Muscle of leg (tissue), 11 donors: Measurements from ENCODE around the gene ITPR2. TPM values are rescaled to one million over a fixed set of nuclear protein-coding genes. Genes with fewer than 3 reads are reported as not detected.
"Not testable (repeated sequence)": the region's sequence is repeated elsewhere in the genome, so short reads cannot be mapped to it uniquely, and the experiment has no call there.

Source experiments
- DNase-seq: peaks from one replicate; pipeline ENCODE4 v3.0.0; 2013
- H3K27ac ChIP-seq: one replicate; pipeline ENCODE4 v1.5.1; 2013; ENCODE audit warnings: mild to moderate bottlenecking, low read length, control low read depth
- H3K27me3 ChIP-seq: one replicate; pipeline ENCODE4 v1.6.1; 2013; ENCODE audit warnings: low read length; ENCODE audit not compliant: control insufficient read depth, insufficient read depth
- H3K36me3 ChIP-seq: one replicate; pipeline ENCODE4 v1.6.1; 2013; ENCODE audit warnings: low read length; ENCODE audit not compliant: control insufficient read depth, insufficient read depth
- H3K4me1 ChIP-seq: one replicate; pipeline ENCODE4 v1.6.1; 2013; ENCODE audit warnings: low read length; ENCODE audit not compliant: control insufficient read depth, insufficient read depth
- H3K4me3 ChIP-seq: one replicate; pipeline ENCODE4 v1.5.1; 2013; ENCODE audit warnings: low read length, control low read depth
- H3K9me3 ChIP-seq: replicated peaks from 2 replicates; pipeline ENCODE4 v1.6.1; 2013; ENCODE audit warnings: low read depth, low read length; ENCODE audit not compliant: control insufficient read depth
- WGBS: methylation state at CpG from one replicate; pipeline ENCODE4 v1.1.5; 2013; ENCODE audit warnings: missing lambda C conversion rate; ENCODE audit not compliant: insufficient coverage; 5-methylcytosine and 5-hydroxymethylcytosine counted together
- polyA plus RNA-seq, 8 donors: library from polyadenylated mRNA; unstranded; fragments of 120-200 nt; gene quantifications; one replicate each; pipeline versions ENCODE4 v1.2.1 to v1.2.3, GENCODE V29; 2013; ENCODE audit warnings: inconsistent platforms in 1 of 8, low replicate concordance in 1 of 8; ENCODE audit not compliant: insufficient read length in 8 of 8, insufficient read depth in 1 of 8
- total RNA-seq: library from RNA; stranded (reverse); fragments of 120-200 nt; gene quantifications from one replicate; pipeline ENCODE4 v1.2.4, GENCODE V29; 2013

The ITPR2 gene
- total and polyA plus RNA-seq, 9 donors: 1.9 to 5.8 (median 3.5) TPM

DNA sequence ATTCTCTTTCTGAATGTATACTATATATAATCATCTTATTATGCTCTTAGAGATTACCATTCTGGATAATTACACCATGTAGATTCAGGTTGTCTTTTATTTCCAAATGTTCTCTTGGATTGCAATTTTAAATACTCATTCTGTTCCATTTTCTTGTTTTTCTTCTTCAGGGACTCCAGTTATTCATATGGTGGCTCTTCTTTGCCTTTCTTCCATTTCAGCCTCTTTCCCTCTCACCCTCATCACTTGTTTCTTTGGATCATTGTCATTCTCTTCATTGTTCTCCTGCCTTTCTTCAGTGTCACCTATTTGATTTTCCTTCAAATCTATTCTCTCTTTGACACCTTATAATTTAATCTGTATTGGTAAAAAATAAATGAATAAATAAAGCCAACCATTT lies 182.0 kb downstream of the ITPR2 start:
- Histone ChIP-seq H3K9me3 (no peaks in the 10 kb centered on the region), H3K36me3 (no peaks in the 10 kb centered on the region), H3K27me3 (no peaks in the 10 kb centered on the region), H3K4me3 (no peak overlapping the region), H3K27ac (no peak overlapping the region), H3K4me1 (no peaks in the 10 kb centered on the region)
- no peak for DNase-seq

DNA sequence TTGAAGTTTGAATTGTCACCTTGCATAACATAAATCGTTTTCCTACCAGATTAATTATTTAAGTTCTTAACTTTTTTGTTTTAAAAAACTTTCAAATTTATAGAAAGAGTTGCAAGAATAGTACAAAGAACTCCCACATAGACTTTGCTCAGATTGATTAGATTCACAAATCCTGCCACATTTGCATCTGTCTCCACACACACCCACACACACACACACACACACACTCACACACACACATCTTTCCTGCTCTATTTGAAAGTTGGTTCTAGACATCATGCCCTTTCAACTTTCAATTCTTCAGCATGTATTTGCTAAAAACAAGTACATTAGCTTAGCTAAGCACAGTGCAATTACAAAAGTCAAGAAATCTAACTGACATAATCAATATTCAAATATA lies 184.0 kb downstream of the ITPR2 start:
- no CpG with 5 or more reads among the region's 1 CpG for whole genome bisulfite sequencing
- Histone ChIP-seq H3K4me1 (no peaks in the 10 kb centered on the region), H3K4me3 (no peak overlapping the region), H3K27me3 (no peaks in the 10 kb centered on the region), H3K27ac (no peak overlapping the region), H3K9me3 (no peaks in the 10 kb centered on the region), H3K36me3 (no peaks in the 10 kb centered on the region)
- DNase-seq: no peak

DNA sequence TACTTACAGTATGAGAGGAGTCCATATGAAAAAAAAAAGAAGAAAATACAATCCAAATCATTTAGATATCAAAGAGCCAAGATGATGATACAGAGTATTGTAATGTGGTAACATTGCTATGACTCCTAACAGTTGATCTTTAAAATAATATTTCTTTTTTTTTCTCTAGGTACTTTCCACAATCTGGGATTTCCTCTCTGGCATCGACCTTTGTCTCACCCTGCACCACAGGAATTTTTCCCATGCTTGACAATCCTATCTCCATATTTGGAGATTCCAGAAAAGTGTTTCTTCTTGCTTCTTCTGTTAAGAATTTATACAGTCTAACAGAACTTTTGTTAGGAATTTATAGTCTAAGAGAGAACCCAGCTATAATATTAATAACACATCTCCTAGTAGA lies 184.4 kb downstream of the ITPR2 start:
- Histone ChIP-seq H3K27me3 (no peaks in the 10 kb centered on the region), H3K27ac (no peak overlapping the region), H3K36me3 (no peaks in the 10 kb centered on the region), H3K9me3 (no peaks in the 10 kb centered on the region), H3K4me1 (no peaks in the 10 kb centered on the region), H3K4me3 (no peak overlapping the region)
- DNase-seq: peak; percentile 27
- WGBS: no CpG with 5 or more reads among the region's 1 CpG

DNA sequence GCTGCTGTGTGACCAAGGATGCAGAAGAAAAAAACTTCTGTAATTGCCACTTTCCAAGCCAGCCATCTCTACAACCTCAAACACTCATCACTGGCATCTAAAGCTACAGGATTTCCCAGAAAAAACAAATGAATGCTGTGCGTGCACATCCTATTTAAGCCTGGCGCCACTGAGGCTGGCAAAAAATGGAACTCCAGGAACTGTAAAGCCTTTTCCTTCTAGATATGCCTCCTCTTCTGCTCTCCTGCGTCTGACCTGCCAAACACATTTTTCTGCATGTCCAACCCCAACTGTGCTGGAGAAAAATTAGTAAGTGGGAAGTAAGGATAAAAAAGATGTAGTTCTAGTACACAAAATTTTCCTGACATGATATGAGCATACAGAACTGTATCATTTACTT lies 184.9 kb downstream of the ITPR2 start:
- 100% methylated on average over 2 of the region's 3 CpGs for WGBS
- DNase-seq: no peak
- no peaks in the 10 kb centered on the region for H3K36me3 ChIP-seq
- H3K4me1 ChIP-seq: no peaks in the 10 kb centered on the region
- H3K9me3 ChIP-seq: no peaks in the 10 kb centered on the region
- H3K27ac ChIP-seq: no peak overlapping the region
- no peak overlapping the region for H3K4me3 ChIP-seq
- no peaks in the 10 kb centered on the region for H3K27me3 ChIP-seq

DNA sequence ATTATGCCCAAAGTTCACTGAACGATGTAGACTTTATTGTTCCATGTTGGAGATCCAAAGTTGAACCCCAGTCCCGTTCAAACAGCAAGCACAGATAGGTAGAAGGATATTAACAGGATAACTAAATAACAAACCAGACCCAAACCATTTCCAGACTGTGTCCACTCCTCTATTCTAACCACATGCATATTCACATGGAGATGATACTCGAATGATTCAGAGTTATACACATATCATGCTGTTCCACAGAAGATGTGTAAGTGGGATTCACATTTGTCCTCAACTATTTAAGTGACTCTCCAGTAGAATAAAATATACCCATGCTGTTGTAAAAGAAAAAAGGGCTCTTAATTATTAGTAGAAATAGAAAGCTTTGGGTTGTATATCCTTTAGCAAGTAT lies 185.9 kb downstream of the ITPR2 start:
- Histone ChIP-seq H3K4me3 (no peak overlapping the region), H3K4me1 (no peaks in the 10 kb centered on the region), H3K27me3 (no peaks in the 10 kb centered on the region), H3K9me3 (no peaks in the 10 kb centered on the region), H3K27ac (no peak overlapping the region), H3K36me3 (no peaks in the 10 kb centered on the region)
- 100% methylated on average over 1 of the region's 3 CpGs for WGBS
- DNase-seq: no peak

DNA sequence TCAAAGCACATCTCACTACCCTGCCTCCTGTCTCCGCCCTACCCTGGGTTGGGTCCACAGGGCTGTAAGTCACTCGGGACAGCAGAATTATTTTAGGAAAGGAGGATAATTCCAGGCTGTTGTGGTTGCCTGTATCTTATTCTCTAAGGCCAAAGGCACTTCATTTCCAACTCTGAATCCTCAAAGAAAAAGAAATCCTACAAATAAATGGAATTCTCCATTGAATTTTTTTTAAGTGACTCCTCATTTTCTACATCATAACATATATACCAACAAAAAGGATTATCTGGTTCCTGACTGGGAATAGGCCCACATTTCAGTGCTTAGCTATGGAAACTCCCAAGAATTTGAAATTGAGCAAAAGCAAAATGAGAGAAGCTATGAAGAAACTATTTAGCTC lies 186.4 kb downstream of the ITPR2 start:
- Histone ChIP-seq H3K27me3 (no peaks in the 10 kb centered on the region), H3K4me1 (no peaks in the 10 kb centered on the region), H3K36me3 (no peaks in the 10 kb centered on the region), H3K27ac (no peak overlapping the region), H3K9me3 (no peaks in the 10 kb centered on the region), H3K4me3 (no peak overlapping the region)
- no peak for DNase-seq
- no CpG with 5 or more reads among the region's 2 CpGs for WGBS

DNA sequence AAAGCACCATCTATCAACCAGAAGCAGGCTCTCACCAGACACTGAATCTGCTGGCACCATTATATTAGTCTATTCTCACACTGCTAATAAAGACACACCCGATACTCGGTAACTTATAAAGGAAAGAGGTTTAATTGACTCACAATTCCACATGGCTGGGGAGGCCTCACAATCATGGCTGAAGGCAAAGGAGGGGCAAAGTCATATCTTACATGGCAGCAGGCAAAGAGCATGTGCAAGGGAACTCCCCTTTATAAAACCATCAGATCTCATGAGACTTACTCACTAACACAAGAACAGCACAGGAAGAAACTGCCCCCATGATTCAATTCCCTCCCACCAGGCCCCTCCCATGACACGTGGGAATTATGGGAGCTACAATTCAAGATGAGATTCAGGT lies 188.6 kb downstream of the ITPR2 start:
- not testable (repeated sequence) for H3K36me3 ChIP-seq, H3K4me3 ChIP-seq, DNase-seq, H3K4me1 ChIP-seq, H3K27me3 ChIP-seq, H3K27ac ChIP-seq, H3K9me3 ChIP-seq
- WGBS: no CpG with 5 or more reads among the region's 3 CpGs

DNA sequence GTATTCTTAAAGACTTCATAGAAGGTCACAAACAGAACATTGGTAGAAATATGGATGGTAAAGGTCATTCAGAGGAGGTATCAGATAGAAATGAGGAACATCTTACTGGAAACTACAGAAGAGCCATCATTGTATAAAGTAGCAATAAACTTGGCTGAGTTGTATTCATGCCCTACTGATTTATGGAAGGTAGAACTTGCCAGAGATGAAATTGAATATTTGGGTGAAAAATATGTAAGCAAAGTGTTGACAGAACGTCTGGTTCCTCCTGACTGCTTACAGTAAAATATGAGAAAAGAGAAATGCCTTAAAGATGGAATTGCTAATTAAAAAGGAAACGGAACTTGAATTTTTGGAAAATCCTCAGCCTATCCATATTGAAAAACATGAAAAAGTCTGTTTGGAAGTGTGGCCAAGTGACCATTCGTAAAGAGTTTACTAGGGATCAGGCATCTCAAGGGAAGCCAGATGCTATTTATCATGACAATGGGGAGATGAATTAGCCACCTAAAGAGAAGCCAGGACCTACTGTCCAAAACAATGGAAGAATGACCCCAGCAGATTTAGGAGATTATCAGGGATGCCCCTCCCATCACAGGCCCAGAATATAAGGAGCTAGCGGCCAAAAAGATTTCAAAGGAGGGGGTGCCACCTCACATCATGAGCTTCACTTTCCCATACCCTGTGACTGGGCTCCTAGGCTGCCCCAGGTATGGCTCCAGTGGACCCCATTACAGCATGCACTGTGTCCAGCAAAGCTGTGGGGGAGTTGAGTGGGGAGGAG lies 189.3 kb downstream of the ITPR2 start:
- DNase-seq: no peak
- H3K27me3 ChIP-seq: no peaks in the 10 kb centered on the region
- H3K9me3 ChIP-seq: no peaks in the 10 kb centered on the region
- H3K4me1 ChIP-seq: no peaks in the 10 kb centered on the region
- WGBS: no CpG with 5 or more reads among the region's 4 CpGs
- no peak overlapping the region for H3K4me3 ChIP-seq
- no peaks in the 10 kb centered on the region for H3K36me3 ChIP-seq
- H3K27ac ChIP-seq: no peak overlapping the region

DNA sequence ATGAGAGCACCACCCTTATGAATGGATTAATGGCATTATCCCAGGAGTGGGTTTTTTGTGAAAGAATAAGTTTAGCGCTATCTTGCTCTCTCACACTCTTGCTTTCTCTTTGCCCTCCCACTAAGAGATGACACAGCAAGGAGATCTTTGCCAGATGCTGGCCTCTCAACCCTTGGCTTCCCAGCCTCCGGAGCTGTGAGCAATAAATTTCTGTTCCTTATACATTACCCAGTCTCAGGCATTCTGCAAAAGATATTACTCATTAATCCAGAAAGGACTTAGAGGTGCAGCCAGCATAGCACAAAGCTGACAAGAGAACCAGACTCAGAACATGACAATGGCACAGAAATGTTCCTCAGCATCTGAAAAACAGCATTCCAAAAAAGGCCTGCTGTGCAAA lies 190.6 kb downstream of the ITPR2 start:
- no peak overlapping the region for H3K27ac ChIP-seq
- no CpG with 5 or more reads among the region's 2 CpGs for WGBS

DNA sequence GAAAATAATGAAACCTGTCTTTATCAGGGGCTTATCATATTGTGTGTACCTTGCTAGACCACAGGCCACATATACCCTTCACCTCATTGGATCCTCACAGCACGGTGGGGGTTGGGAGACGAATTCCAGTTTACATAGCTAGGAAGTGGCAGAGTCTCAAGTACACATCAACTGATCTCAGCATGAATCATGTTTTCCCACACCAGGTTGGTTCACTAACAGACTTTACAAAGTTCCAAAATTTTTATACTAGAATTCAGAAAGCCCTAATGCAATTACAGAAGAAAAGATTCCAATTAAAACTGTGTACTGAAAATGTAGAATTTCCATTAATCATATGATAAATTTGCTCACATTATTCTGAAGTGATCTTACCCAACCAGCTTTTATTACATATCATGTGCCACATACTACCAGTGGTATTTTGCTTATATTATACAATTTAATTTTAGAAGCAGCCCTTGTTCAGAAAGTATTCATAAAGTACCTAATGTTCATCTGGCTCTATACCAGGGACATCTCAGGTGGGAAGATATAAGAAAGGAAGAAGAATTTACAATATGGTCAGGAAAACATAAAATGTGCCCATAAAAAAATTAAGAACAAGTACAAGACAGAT lies 196.2 kb downstream of the ITPR2 start:
- Histone ChIP-seq H3K4me1 (no peaks in the 10 kb centered on the region), H3K27ac (no peak overlapping the region)
- 100% methylated on average over 2 of the region's 2 CpGs for WGBS

More for the DNA sequence above, 190.6 kb downstream of the ITPR2 start:
- no peak for DNase-seq
- Histone ChIP-seq H3K4me1 (no peaks in the 10 kb centered on the region), H3K36me3 (no peaks in the 10 kb centered on the region), H3K27me3 (no peaks in the 10 kb centered on the region), H3K9me3 (no peaks in the 10 kb centered on the region), H3K4me3 (no peak overlapping the region)

More for the DNA sequence above, 196.2 kb downstream of the ITPR2 start:
- Histone ChIP-seq H3K4me3 (no peak overlapping the region), H3K27me3 (no peaks in the 10 kb centered on the region), H3K9me3 (no peaks in the 10 kb centered on the region), H3K36me3 (no peaks in the 10 kb centered on the region)
- no peak for DNase-seq
